ENCODE data around the gene STXBP1. TPM values are rescaled to one million over a fixed set of nuclear protein-coding genes. Genes with fewer than 3 reads are reported as not detected.

STXBP1 gene
- total RNA-seq, 1 experiment from 2014 or later: 40.6 TPM

GRCh38 chr9:127729522-127730256 is 117.6 kb downstream of the STXBP1 start:
- ChIA-PET CTCF (no interaction called here), POLR2A (no interaction called here)
- no TSS peak for BruUV-seq (replicated peaks)

DNA sequence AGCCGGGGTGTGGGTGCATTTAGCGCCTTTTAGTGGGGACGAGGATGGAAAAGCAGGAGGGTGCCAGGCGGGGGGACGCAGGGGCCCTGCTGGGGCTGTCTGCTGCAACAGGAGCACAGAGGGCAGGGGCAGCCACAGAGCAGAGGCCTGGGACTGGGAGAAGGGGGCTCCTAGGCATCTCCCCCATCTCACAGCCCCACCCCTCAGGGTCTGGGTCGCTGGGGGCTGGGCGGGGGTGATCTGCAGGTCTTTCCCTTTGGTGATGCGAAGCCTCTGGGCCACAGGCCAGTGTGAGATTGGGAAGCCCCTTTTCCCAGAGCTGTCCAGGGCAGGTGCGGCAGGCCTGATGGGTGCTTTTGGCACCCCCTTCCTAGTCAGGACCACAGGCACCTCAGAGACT is 118.2 kb downstream of the STXBP1 start:
- no peak overlapping the region for H3K9ac ChIP-seq (ENCODE audit: low read length)
- no peaks in the 10 kb centered on the region for H3K9me3 ChIP-seq (ENCODE audit: control insufficient read depth in 1 of 2, insufficient read depth in 1 of 2, low read depth in 1 of 2, low read length in 2 of 2)
- BruUV-seq (replicated peaks): no TSS peak
- H3K27ac ChIP-seq (ENCODE audit: low read depth, low read length): no peak overlapping the region
- no peaks in the 10 kb centered on the region for H4K20me1 ChIP-seq (ENCODE audit: insufficient read depth)
- ATAC-seq (no peak), DNase-seq (ENCODE audit: low read depth, low spot score) (no peak)
- H3K9me2 ChIP-seq (ENCODE audit: insufficient read depth): no peaks in the 10 kb centered on the region
- no peaks in the 10 kb centered on the region for H3K79me2 ChIP-seq (ENCODE audit: insufficient read depth, low read length)
- no peaks in the 10 kb centered on the region for H3K27me3 ChIP-seq (ENCODE audit: insufficient read depth, low read length)
- H3K36me3 ChIP-seq (ENCODE audit: control insufficient read depth in 1 of 2, insufficient read depth in 2 of 2, low read length in 2 of 2): no peaks in the 10 kb centered on the region
- ChIA-PET RAD21 (ENCODE audit: low non-redundant PET in 1 of 2, low total read pairs in 2 of 2, uncharacterized antibody in 2 of 2, unreplicated experiment in 2 of 2) (no interaction called here), POLR2A (no interaction called here), CTCF (no interaction called here)
- no peak overlapping the region for H3K4me3 ChIP-seq (replicated peaks in 1 of 2; ENCODE audit: low read depth in 1 of 2, low read length in 2 of 2)
- H2AFZ ChIP-seq (ENCODE audit: low read depth, low read length, poor library complexity, severe bottlenecking): no peak overlapping the region
- intact Hi-C loops (cut with micrococcal nuclease): no loop called here
- no peak overlapping the region for H3K4me2 ChIP-seq (ENCODE audit: low read length)
- peaks cover 7 to 19% of the 10 kb centered on the region in 2 experiments for H3K4me1 ChIP-seq (ENCODE audit: control insufficient read depth in 1 of 2, insufficient read depth in 2 of 2, low read length in 2 of 2)
- TF ChIP-seq CEBPB (IDR thresholded peaks at IDR 0.05; ENCODE audit: low read depth) (no peak), SP1 (IDR thresholded peaks at IDR 0.05; ENCODE audit: low read depth) (no peak), SIN3A (IDR thresholded peaks at IDR 0.05; ENCODE audit: low read depth) (no peak), SRF (IDR thresholded peaks at IDR 0.05; ENCODE audit: low read depth) (no peak), FOSL1 (IDR thresholded peaks at IDR 0.05; ENCODE audit: low read depth) (no peak), YY1 (IDR thresholded peaks at IDR 0.05; ENCODE audit: extremely low read depth, insufficient replicate concordance, low read depth, low read length) (no peak), EZH2 (IDR thresholded peaks at IDR 0.05) (no peak), EGR1 (IDR thresholded peaks at IDR 0.05; ENCODE audit: low read depth) (no peak), EZH2phosphoT487 (IDR thresholded peaks at IDR 0.05; ENCODE audit: borderline replicate concordance) (no peak), POLR2AphosphoS5 (IDR thresholded peaks at IDR 0.05; ENCODE audit: low read depth, low read length) (no peak), CBX3 (IDR thresholded peaks at IDR 0.05; ENCODE audit: low read depth) (no peak), ZFX (IDR thresholded peaks at IDR 0.05) (no peak)
- TF ChIP-seq, protein P1, sequence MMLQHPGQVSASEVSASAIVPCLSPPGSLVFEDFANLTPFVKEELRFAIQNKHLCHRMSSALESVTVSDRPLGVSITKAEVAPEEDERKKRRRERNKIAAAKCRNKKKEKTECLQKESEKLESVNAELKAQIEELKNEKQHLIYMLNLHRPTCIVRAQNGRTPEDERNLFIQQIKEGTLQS (IDR thresholded peaks at IDR 0.05): no peak
- TF ChIP-seq, protein P2, sequence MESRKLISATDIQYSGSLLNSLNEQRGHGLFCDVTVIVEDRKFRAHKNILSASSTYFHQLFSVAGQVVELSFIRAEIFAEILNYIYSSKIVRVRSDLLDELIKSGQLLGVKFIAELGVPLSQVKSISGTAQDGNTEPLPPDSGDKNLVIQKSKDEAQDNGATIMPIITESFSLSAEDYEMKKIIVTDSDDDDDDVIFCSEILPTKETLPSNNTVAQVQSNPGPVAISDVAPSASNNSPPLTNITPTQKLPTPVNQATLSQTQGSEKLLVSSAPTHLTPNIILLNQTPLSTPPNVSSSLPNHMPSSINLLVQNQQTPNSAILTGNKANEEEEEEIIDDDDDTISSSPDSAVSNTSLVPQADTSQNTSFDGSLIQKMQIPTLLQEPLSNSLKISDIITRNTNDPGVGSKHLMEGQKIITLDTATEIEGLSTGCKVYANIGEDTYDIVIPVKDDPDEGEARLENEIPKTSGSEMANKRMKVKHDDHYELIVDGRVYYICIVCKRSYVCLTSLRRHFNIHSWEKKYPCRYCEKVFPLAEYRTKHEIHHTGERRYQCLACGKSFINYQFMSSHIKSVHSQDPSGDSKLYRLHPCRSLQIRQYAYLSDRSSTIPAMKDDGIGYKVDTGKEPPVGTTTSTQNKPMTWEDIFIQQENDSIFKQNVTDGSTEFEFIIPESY (IDR thresholded peaks at IDR 0.05; ENCODE audit: extremely low read depth, insufficient replicate concordance, low read length): no peak
- TF ChIP-seq, protein P3, sequence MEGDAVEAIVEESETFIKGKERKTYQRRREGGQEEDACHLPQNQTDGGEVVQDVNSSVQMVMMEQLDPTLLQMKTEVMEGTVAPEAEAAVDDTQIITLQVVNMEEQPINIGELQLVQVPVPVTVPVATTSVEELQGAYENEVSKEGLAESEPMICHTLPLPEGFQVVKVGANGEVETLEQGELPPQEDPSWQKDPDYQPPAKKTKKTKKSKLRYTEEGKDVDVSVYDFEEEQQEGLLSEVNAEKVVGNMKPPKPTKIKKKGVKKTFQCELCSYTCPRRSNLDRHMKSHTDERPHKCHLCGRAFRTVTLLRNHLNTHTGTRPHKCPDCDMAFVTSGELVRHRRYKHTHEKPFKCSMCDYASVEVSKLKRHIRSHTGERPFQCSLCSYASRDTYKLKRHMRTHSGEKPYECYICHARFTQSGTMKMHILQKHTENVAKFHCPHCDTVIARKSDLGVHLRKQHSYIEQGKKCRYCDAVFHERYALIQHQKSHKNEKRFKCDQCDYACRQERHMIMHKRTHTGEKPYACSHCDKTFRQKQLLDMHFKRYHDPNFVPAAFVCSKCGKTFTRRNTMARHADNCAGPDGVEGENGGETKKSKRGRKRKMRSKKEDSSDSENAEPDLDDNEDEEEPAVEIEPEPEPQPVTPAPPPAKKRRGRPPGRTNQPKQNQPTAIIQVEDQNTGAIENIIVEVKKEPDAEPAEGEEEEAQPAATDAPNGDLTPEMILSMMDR (IDR thresholded peaks at IDR 0.05 in 2 of 3, conservative IDR thresholded peaks at IDR 0.05 in 1 of 3; ENCODE audit: borderline replicate concordance in 1 of 3, insufficient read depth in 1 of 3, low read depth in 2 of 3, low read length in 2 of 3): no peak

More at GRCh38 chr9:127729522-127730256, 117.6 kb downstream of the STXBP1 start:
- TF ChIP-seq YY1 (IDR thresholded peaks at IDR 0.05; ENCODE audit: extremely low read depth, insufficient replicate concordance, low read depth, low read length) (no peak), EZH2phosphoT487 (IDR thresholded peaks at IDR 0.05; ENCODE audit: borderline replicate concordance) (no peak), CEBPB (IDR thresholded peaks at IDR 0.05; ENCODE audit: low read depth) (no peak), POLR2AphosphoS5 (IDR thresholded peaks at IDR 0.05; ENCODE audit: low read depth, low read length) (no peak), EGR1 (IDR thresholded peaks at IDR 0.05; ENCODE audit: low read depth) (no peak), POLR2A (IDR thresholded peaks at IDR 0.05; ENCODE audit: borderline replicate concordance, extremely low read depth, insufficient read depth, insufficient read length) (no peak), SIN3A (IDR thresholded peaks at IDR 0.05; ENCODE audit: low read depth) (no peak)
- peaks cover 12 to 21% of the 10 kb centered on the region in 2 experiments for H3K4me1 ChIP-seq (ENCODE audit: control insufficient read depth in 1 of 2, insufficient read depth in 2 of 2, low read length in 2 of 2)
- no peak overlapping the region for H2AFZ ChIP-seq (ENCODE audit: low read depth, low read length, poor library complexity, severe bottlenecking)
- no peak overlapping the region for H3K4me3 ChIP-seq (replicated peaks in 1 of 2; ENCODE audit: low read depth in 1 of 2, low read length in 2 of 2)
- no peaks in the 10 kb centered on the region for H3K36me3 ChIP-seq (ENCODE audit: control insufficient read depth in 1 of 2, insufficient read depth in 2 of 2, low read length in 2 of 2)
- intact Hi-C loops (cut with micrococcal nuclease): no loop called here
- no peak overlapping the region for H3K9ac ChIP-seq (ENCODE audit: low read length)
- H3K4me2 ChIP-seq (ENCODE audit: low read length): no peak overlapping the region
- H3K9me2 ChIP-seq (ENCODE audit: insufficient read depth): no peaks in the 10 kb centered on the region
- no peak overlapping the region for H3K27ac ChIP-seq (ENCODE audit: low read depth, low read length)
- RAD21 ChIA-PET (ENCODE audit: low non-redundant PET in 1 of 2, low total read pairs in 2 of 2, uncharacterized antibody in 2 of 2, unreplicated experiment in 2 of 2): no interaction called here
- no peaks in the 10 kb centered on the region for H3K27me3 ChIP-seq (ENCODE audit: insufficient read depth, low read length)
- no peaks in the 10 kb centered on the region for H3K9me3 ChIP-seq (ENCODE audit: control insufficient read depth in 1 of 2, insufficient read depth in 1 of 2, low read depth in 1 of 2, low read length in 2 of 2)
- H4K20me1 ChIP-seq (ENCODE audit: insufficient read depth): no peaks in the 10 kb centered on the region
- ATAC-seq (no peak), DNase-seq (ENCODE audit: low read depth, low spot score) (no peak)
- no peaks in the 10 kb centered on the region for H3K79me2 ChIP-seq (ENCODE audit: insufficient read depth, low read length)
